Natural killer cell (primary cell): ENCODE data around the gene PEX5L. TPM values are rescaled to one million over a fixed set of nuclear protein-coding genes. Genes with fewer than 3 reads are reported as not detected.

Experiments used
- ATAC-seq, 3 donors: fragments of 150-1000 bp in 2 of 3; fragments of 200-7000 bp in 1 of 3; cut with Tn5 transposase; 1 replicate in 1 of 3; 2 replicates in 2 of 3; pipeline ENCODE4 v1.10.0; 2021; ENCODE audit warnings: mild to moderate bottlenecking in 2 of 3, moderate library complexity in 2 of 3
- DNase-seq, 2 donors: peaks; one replicate each; pipeline versions ENCODE4 v3.0.0 to v3.0.0-alpha.2; 2013 to 2021; ENCODE audit warnings: mixed read lengths in 1 of 2
- H3K27ac ChIP-seq: one replicate; pipeline ENCODE4 v1.5.1; 2013; ENCODE audit warnings: mild to moderate bottlenecking, low read length
- H3K27me3 ChIP-seq: one replicate; pipeline ENCODE4 v1.6.1; 2013; ENCODE audit warnings: low read length; ENCODE audit not compliant: control insufficient read depth, insufficient read depth
- H3K36me3 ChIP-seq: one replicate; pipeline ENCODE4 v1.6.1; 2013; ENCODE audit warnings: low read length; ENCODE audit not compliant: control insufficient read depth, insufficient read depth
- H3K4me1 ChIP-seq: one replicate; pipeline ENCODE4 v1.6.1; 2013; ENCODE audit warnings: low read length; ENCODE audit not compliant: control insufficient read depth, insufficient read depth
- H3K4me3 ChIP-seq: one replicate; pipeline ENCODE4 v1.5.1; 2013; ENCODE audit warnings: low read length
- H3K9me3 ChIP-seq: one replicate; pipeline ENCODE4 v1.6.1; 2013; ENCODE audit warnings: low read length; ENCODE audit not compliant: control insufficient read depth, insufficient read depth
- H3K27ac Mint-ChIP-seq, 2 donors: one replicate each; pipeline ENCODE4 v1.8.0; 2022; ENCODE audit warnings: mild to moderate bottlenecking in 2 of 2, mixed read lengths in 2 of 2, moderate library complexity in 1 of 2
- H3K27me3 Mint-ChIP-seq, 2 donors: one replicate each; pipeline ENCODE4 v1.8.0; 2022; ENCODE audit warnings: low read depth in 2 of 2, mixed read lengths in 2 of 2
- H3K36me3 Mint-ChIP-seq: one replicate; pipeline ENCODE4 v1.8.0; 2022; ENCODE audit warnings: mixed read lengths
- H3K4me1 Mint-ChIP-seq, 2 donors: one replicate each; pipeline ENCODE4 v1.8.0; 2022; ENCODE audit warnings: mixed read lengths in 2 of 2
- H3K4me3 Mint-ChIP-seq: one replicate; pipeline ENCODE4 v1.8.0; 2022; ENCODE audit warnings: mild to moderate bottlenecking, moderate library complexity, mixed read lengths
- H3K9me3 Mint-ChIP-seq, 2 donors: one replicate each; pipeline ENCODE4 v1.8.0; 2022; ENCODE audit warnings: mixed read lengths in 2 of 2
- WGBS: methylation state at CpG from one replicate; pipeline ENCODE4 v1.1.7; 2013; ENCODE audit warnings: missing lambda C conversion rate; ENCODE audit not compliant: insufficient coverage; 5-methylcytosine and 5-hydroxymethylcytosine counted together
- intact Hi-C: fragments of 100-400 bp; cut with micrococcal nuclease; formaldehyde crosslinking; loops from one replicate; pipeline ENCODE4 v1.14.2; 2022
- total RNA-seq, 4 donors: library from RNA; stranded (reverse); fragments of 120-200 nt in 1 of 4; gene quantifications; one replicate each; pipeline versions ENCODE4 v1.2.3 to v1.2.4, GENCODE V29; 2013 to 2022
- TF ChIP-seq, protein P1 (sequence below): fragments of 200-600 bp; IDR thresholded peaks from one replicate; pipeline ENCODE4 v1.8.0; 2022; ENCODE audit warnings: antibody characterized with exemption

PEX5L gene
- total RNA-seq, 3 donors from 2014 or later (not counting 1 experiment from before 2014, with no cell fraction given): not detected

DNA sequence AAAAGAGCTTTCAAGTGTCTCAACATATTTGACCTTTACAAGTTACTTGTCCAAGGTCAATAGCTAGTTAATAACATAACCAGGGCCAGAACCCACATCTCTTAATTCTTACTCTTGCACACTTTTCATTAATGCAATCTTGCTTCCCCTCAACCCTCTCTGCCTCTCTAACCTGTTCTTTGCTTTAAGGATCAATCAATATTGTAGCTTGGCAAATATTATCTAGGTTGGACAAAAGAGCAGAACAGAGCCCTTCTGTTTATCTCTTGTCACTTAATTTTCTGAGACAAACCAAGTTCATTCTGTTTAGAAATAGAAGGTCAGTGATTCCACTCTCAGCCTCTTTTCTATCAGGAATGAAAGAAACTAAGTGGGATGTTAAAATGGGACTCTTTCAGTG, 203.4 kb downstream of the PEX5L start:
- H3K27me3 Mint-ChIP-seq: peaks cover 9 to 13% of the 10 kb centered on the region in 2 donors
- ATAC-seq: no peak
- Histone ChIP-seq H3K4me1 (no peaks in the 10 kb centered on the region), H3K27me3 (no peaks in the 10 kb centered on the region), H3K4me3 (no peak overlapping the region), H3K36me3 (no peaks in the 10 kb centered on the region), H3K27ac (no peak overlapping the region), H3K9me3 (no peaks in the 10 kb centered on the region)
- DNase-seq: no peak
- H3K4me1 Mint-ChIP-seq: no peaks in the 10 kb centered on the region
- TF ChIP-seq, protein P1, sequence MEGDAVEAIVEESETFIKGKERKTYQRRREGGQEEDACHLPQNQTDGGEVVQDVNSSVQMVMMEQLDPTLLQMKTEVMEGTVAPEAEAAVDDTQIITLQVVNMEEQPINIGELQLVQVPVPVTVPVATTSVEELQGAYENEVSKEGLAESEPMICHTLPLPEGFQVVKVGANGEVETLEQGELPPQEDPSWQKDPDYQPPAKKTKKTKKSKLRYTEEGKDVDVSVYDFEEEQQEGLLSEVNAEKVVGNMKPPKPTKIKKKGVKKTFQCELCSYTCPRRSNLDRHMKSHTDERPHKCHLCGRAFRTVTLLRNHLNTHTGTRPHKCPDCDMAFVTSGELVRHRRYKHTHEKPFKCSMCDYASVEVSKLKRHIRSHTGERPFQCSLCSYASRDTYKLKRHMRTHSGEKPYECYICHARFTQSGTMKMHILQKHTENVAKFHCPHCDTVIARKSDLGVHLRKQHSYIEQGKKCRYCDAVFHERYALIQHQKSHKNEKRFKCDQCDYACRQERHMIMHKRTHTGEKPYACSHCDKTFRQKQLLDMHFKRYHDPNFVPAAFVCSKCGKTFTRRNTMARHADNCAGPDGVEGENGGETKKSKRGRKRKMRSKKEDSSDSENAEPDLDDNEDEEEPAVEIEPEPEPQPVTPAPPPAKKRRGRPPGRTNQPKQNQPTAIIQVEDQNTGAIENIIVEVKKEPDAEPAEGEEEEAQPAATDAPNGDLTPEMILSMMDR: no peak
- H3K9me3 Mint-ChIP-seq: no peaks in the 10 kb centered on the region
- H3K27ac Mint-ChIP-seq: no peak overlapping the region
- no peak overlapping the region for H3K4me3 Mint-ChIP-seq
- intact Hi-C loops: no loop called here
- no peaks in the 10 kb centered on the region for H3K36me3 Mint-ChIP-seq

DNA sequence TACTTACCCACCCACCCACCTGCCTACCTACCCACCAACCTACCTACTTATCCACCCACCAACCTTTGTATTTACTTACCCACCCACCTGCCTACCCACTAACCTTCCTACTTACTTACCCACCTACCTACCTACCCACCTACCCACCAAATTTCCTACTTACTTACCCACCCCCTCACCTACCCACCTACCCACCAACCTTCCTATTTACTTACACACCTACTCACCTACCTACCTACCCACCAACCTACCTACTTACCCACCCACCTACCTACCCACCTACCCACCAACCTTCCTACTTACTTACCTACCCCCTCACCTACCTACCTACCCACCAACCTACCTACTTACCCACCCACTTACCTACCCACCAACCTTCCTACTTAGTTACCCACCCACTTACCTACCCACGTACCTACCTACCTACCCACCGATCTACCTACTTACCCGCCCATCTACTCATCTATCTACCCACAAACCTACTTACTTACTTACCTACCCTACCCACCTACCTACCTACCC, 204.3 kb downstream of the PEX5L start:
- H3K27me3 ChIP-seq: no peaks in the 10 kb centered on the region
- no peak overlapping the region for H3K4me3 ChIP-seq
- no peaks in the 10 kb centered on the region for H3K9me3 Mint-ChIP-seq
- no peak overlapping the region for H3K27ac Mint-ChIP-seq
- WGBS: 88% methylated on average over 3 of the region's 3 CpGs
- peaks cover 9 to 13% of the 10 kb centered on the region in 2 donors for H3K27me3 Mint-ChIP-seq
- no peaks in the 10 kb centered on the region for H3K4me1 Mint-ChIP-seq
- H3K36me3 Mint-ChIP-seq: no peaks in the 10 kb centered on the region
- no peaks in the 10 kb centered on the region for H3K9me3 ChIP-seq
- no peak overlapping the region for H3K4me3 Mint-ChIP-seq
- H3K4me1 ChIP-seq: no peaks in the 10 kb centered on the region
- DNase-seq: no peak
- intact Hi-C loops: no loop called here
- no peak overlapping the region for H3K27ac ChIP-seq
- TF ChIP-seq, protein P1: no peak
- no peaks in the 10 kb centered on the region for H3K36me3 ChIP-seq
- ATAC-seq: no peak

DNA sequence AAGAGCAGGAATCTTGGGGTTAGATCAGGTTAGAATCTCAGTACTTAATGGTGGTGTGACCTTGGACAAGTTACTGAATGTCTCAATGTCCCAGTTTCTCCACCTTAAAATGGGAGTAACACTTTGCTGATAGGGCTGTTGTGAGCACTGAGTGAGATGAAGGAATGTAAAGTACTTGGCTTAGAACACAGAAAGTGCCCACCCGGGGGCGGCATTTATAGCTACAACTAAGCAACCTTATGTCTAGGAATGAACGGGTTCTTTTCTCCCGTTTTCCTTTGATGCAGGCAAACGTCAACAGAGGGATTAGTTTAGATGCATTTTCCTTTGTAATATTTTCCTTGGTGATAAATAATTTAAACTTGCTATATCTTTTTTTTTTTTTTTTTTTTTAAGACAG, 207.3 kb downstream of the PEX5L start:
- Histone ChIP-seq H3K4me3 (no peak overlapping the region), H3K27me3 (no peaks in the 10 kb centered on the region), H3K27ac (no peak overlapping the region), H3K9me3 (no peaks in the 10 kb centered on the region), H3K36me3 (no peaks in the 10 kb centered on the region), H3K4me1 (no peaks in the 10 kb centered on the region)
- DNase-seq (no peak), ATAC-seq (no peak)
- Mint-ChIP-seq H3K4me3 (no peak overlapping the region), H3K27ac (no peak overlapping the region), H3K4me1 (no peaks in the 10 kb centered on the region), H3K36me3 (no peaks in the 10 kb centered on the region), H3K27me3 (peaks cover 9 to 24% of the 10 kb centered on the region in 2 donors), H3K9me3 (no peaks in the 10 kb centered on the region)
- TF ChIP-seq, protein P1: no peak
- intact Hi-C loops: no loop called here
- WGBS: 87% methylated on average over 3 of the region's 5 CpGs

DNA sequence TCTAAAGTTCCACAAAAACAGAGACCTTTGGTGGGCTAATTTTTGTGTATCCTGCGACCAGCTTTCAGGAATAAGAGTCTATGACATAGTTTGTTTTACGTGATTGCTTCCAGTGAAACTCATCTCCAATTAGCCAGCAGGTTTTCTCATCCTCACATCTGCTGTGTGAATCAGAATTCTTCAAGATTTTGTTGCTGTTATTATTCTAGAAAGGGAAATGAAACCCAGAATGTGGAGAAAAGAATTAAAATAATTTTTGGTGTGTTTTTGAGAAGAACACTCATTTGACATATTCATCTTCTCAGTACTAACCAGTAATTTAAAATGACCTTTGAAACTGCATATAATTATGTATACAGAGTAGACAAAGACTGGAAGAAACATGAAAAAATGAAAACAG, 208.0 kb downstream of the PEX5L start:
- Mint-ChIP-seq H3K27me3 (peaks cover 9 to 19% of the 10 kb centered on the region in 2 donors), H3K9me3 (no peaks in the 10 kb centered on the region), H3K27ac (no peak overlapping the region), H3K36me3 (no peaks in the 10 kb centered on the region), H3K4me1 (no peaks in the 10 kb centered on the region), H3K4me3 (no peak overlapping the region)
- 82% methylated on average over 2 of the region's 2 CpGs for WGBS
- Histone ChIP-seq H3K4me3 (no peak overlapping the region), H3K36me3 (no peaks in the 10 kb centered on the region), H3K9me3 (no peaks in the 10 kb centered on the region), H3K4me1 (no peaks in the 10 kb centered on the region), H3K27me3 (no peaks in the 10 kb centered on the region), H3K27ac (no peak overlapping the region)
- TF ChIP-seq, protein P1: no peak
- intact Hi-C loops: no loop called here
- ATAC-seq (no peak), DNase-seq (no peak)
